Astrocyte (in vitro differentiated cells and primary cell): ENCODE data around the gene S100A1.

Experiments
- CTCF ChIP-seq: IDR thresholded peaks from 2 replicates; pipeline ENCODE4 v1.5.1; 2011; ENCODE audit warnings: low read depth, mild to moderate bottlenecking, inconsistent platforms, low read length, moderate library complexity; ENCODE audit not compliant: insufficient read depth
- EZH2 ChIP-seq: IDR thresholded peaks from 2 replicates; pipeline ENCODE4 v1.6.1; 2012; ENCODE audit warnings: mild to moderate bottlenecking, low read length, inconsistent platforms; ENCODE audit not compliant: insufficient read depth

DNA sequence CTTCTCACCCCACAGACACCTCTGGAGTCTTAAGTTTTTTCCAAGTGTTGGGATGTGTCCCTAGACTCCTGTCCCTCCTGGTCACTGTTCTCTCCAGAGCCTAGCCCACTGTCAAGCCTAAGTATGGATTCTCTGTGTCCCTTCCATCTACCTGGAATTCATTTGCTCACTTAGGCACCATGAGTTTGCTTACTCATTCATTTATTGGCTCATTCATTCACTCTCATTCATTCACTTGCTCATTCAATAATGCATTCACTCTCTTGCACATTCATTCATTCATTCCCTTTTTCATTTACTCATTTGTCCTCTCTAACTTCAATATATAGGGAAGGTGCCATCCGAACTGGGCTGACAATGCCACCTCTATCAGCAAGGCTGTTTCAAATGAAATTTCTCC is 16.9 kb upstream of the S100A1 start:
- TF ChIP-seq CTCF (no peak), EZH2 (no peak)
